ENCODE data around the gene PIK3R6.

The PIK3R6 gene

DNA sequence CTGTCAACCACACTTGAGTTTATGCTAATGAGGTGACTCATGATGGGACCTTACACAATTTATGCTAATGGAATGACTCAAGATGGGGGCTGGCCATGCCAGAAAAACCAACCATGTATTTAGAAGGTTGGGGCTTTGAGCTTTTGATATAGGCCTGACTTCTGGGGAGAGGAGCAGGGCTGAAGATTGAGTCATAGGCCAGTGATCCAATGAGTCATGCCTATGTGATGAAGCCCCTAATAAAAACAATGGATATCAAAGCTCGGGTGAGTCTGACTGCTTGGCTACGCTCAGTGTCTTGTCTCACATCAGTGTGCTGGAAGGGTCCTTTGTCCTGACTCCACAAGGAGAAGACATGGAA, 75.6 kb downstream of the PIK3R6 start:
- no peak for DNase-seq

DNA sequence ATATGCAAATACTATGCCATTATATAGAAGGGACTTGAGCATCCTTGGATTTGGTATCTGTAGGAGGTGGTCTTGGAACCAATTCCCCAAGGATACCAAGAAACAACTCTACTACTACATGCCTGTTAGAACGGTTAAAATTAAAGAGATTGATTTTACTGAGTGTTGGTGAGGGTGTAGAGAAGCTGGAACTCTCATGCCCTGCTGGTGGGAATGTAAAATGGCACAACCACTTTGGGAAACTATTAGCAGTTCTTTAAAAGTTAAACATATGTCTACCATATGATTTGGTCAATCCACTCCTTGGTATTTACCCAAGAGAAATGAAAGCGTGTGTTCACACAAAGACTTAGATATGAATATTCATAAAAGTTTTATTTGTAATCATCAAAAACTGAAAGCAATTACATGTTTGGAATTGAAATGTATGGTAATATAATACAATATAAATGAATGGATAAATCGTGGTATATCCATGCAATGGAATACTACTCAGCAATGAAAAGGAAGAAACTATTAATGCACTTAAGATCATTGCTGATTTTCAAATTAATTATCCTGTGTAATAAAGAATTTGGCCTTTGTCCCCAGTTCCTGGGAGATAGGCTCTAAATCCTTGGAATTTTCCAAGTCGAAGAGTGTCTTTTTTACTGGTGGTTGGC, 76.1 kb downstream of the PIK3R6 start:
- DNase-seq: no peak

DNA sequence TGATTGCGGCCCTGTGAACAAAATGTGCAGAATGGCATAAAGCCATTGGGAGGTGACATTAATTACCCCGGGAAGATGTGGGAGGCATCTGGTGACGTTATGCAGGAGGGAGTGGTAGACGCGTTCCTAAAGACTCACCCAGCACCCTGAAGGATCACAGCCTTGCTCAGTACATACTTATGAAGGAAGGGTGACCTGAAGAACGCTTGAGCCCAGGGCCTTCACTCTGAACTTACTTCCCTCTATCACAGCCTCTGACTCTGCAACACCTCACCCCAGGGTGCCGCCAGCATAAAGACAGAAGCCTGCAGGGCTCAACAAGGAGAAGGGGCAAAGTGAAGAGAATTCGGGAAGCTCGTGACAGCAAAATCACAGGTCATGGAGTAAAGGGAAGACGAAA, 77.7 kb downstream of the PIK3R6 start:
- no peak for DNase-seq

DNA sequence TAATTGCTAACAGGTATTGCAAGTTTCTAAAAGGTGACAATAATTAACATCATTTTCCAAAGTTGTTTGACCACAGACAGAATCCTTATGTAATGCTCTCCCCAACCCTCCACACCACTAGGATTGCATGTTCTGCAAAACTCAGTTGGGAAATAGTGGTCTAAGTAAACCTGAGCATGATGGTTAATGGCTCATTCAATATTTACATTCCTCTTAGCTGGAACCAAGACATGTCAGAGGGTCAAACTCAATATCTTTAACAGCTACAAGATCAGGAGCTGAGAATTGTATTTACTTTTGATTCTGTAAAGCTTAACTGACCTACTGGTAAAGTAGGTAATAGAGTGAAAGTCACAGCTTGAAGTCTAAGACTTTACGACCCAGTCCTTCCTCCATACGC, 78.5 kb downstream of the PIK3R6 start:
- DNase-seq: no peak

DNA sequence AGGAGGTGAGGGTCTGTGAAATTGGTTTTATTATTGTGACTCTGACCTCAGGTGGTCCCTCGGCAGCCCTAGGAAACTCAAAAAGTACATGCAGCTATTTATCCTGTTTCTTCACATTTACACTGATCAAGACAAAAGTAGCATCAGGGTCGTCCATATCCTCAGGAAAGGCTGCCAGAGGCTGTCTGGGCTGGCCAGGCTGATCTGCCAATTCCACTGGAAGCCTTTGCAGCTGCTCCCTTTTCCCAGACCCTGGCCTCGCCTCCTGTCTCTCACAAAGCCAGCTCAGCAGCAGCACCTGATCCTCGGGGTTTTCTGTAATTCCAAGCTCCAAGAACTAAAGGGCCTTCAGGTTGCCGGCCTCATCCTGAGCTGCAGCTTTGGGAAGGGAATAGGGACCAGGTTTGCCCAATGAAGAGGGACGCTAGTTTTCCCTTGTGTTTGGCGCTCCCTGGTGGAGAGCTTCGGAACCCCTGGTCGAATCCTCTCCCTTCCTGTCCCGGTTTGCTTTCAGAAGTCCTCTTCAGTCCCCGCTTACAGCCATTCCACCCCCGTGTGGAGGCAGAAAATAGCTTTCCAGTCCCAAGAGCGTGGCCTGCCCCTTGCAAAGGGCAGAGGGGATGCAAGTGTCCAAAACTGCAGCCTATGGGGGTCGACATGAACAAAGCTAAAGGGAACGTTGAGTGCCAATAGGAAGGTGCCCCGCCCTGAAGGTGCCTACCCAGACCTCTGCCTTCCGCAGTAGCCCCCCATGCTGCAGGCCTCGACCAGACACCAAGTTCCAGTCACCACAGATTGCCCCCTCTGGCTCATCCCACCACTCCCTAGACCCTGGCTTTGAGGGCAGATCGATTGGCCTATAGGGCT, 81.7 kb downstream of the PIK3R6 start:
- peak; percentile 87 for DNase-seq

DNA sequence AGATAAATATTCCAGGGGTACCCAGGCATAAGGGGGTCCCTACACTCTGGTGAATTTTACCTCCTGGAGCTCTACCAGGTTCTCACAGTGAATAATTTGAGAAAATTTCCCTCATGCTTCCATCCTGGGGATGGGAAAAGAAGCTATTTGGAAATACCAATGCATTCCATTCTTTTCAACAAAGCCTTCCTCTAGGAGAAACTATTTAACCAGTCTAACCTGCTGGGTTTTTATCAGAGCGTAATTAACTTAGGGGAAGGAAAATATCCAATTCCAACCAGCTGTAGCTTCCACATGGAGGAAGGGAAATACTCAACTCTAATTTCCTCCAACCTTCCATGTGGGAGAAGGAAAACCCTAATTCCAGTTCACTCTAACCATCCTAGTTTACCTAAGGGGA, 85.3 kb downstream of the PIK3R6 start:
- no peak for DNase-seq

DNA sequence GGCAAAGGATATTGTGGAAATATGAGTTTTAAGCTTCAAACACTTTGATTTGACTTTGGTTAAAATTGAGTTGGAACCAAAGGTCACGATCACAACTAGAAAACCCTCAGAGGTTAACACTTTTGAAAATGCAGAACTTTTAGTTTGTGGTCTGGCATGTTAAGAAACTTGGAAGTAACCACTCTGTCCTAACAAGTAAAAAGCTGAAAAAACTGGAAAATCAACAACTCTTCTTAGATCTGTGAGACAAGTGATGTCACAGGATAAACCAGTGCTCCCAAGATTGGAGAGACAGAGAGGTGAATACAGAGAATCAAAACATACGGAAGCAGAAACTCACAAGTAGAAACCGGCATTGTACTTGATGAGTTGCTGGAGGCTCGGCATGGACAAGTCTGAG, 85.7 kb downstream of the PIK3R6 start:
- no peak for DNase-seq

DNA sequence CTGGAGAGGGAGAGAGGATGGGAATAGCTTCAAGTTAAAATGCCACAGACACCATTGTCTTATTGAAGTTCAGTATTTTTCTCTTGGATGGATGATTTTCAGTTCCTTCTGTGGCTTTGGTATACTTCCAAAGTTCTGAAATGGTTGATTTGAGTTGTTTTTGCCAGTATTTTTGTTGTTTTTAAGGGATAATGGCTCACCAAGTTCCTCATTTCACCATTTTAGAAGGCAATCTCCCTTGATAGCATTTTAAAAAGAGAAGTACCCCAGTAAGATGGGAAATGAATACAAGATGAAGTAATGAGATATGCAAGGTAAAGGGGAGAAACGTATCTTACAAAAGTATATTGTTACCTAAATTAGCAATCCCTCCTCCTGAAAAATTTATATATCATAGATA, 90.6 kb downstream of the PIK3R6 start:
- no peak for DNase-seq

DNA sequence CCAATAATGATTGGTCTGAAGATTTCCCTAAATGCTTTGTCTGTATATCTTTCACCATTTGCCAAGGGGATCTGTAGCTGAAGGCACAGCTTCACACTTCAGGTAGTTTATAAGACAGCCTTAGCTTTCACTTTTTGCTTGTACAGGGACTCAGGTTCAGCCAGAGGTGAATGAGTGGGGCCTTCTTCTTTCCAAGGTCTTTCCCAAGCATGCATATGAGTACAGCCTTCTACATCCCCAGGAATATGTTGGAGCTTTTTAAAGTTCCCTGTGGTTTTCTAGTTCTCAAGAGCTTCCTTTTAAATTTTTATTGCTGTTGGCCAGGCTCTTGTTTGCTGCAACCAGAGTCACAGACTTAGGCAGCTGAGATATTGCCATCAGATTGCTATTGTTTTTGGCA, 91.2 kb downstream of the PIK3R6 start:
- no peak for DNase-seq

DNA sequence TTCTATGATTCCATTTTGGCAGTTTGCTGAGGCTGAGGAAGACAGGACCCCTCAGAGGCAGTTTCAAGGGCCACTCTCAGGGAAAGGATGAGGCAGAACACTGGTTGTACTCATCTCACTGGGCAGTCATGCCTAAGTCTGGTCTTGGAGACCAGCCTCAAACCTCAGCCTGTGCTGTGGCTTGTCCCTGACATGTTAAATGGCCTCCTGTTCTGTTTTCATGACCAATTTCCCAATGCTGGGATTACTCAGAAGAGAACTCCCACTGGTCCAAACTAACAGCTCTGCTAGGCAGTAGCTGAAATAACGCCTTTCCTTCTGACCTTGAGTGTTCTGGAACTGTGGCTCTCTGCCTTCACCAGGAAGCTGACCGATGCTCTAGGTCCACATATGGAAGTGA, 100.7 kb downstream of the PIK3R6 start:
- DNase-seq: no peak

DNA sequence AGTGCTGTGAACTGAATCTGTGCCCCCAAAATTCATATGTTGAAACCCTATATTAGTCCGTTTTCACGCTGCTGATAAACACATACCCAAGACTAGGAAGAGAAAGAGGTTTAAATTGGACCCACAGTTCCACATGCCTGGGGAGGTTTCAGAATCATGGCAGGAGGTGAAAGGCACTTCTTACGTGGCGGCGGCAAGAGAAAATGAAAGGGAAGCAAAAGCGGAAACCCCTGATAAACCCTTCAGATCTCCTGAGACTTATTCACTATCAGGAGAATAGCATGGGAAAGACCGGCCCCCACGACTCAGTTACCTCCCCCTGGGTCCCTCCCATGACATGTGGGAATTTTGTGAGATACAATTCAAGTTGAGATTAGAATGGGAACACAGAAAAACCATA, 105.5 kb downstream of the PIK3R6 start:
- DNase-seq: no peak

DNA sequence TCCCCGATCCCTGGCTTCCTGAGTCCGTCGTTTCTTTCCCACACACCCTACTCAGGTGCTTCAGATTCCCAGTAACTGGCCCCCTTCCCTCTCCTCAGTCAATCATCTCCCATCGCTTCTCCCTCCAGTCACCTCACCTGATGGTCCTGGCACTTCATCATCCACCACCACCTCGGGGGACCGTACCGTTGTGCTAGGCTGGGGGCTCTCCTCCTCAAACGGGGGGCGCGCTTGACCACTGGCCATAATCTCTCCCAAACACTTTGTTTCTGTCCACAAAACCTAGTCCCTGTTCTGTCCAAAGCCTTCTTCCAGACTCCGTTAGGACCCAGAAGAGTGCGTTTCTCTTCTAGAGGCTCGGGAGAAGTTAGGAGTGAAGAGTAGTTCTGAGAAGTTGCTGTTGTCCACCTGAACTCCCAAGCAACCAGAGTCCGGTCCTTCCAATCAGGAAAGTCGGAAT, 109.3 kb downstream of the PIK3R6 start, which contains the start of gene SPDYE4:
Gene SPDYE4 (minus strand): TSS at position 410 of the 460 bp plus-strand sequence. CDS start 164 bp downstream, at position 246.
- DNase-seq: no peak

DNA sequence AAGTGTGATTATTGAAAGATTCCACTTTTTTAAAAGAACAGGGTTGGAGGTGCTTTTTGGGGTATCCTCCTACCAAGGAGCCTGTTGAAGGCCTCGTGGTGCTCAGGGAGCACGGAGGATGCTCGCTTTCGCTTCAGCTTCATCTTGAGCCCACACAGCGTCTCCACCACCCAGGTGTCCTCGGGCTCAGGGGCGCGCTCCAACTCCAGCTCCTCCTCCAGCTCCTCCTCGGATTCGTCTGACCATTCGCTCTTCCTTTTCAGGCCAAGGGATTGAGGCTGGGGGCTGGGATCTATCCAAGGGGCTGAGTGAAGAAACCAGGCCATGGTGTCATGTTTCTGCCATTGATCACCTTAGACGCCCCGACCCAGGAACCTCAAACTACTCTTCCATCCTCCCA, 110.3 kb downstream of the PIK3R6 start:
- no peak for DNase-seq

DNA sequence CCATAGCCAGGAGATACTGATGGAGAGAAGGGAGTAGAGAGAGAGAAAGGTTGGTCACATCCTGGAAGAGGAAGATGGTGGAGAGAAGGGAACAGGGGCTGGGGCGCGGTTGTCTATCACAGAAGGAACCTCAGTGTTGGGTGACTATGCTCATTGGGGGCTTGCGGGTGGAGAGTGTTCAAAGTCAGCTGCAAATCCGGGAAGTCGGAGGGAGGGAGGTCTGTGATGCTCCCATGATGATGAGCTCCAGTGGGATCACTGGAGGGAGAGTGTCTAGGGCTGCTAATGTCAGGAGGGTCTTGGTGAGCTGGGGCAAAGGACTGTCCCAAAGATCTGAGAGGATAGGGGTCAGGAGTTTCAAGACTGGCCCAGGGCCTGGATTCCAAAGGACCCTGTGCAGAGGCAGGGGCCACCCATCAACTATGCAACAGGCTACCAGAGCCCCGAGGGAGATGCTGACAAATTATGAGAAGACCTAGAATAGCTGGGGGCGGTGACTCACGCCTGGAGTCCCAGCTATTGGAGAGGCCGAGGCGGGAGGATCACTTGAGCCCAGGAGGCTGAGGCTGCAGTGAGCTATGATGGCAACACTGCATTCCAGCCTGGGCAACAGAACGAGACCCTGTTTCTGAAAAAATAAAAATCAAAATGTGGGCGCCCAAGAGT, 111.8 kb downstream of the PIK3R6 start:
- DNase-seq: no peak

DNA sequence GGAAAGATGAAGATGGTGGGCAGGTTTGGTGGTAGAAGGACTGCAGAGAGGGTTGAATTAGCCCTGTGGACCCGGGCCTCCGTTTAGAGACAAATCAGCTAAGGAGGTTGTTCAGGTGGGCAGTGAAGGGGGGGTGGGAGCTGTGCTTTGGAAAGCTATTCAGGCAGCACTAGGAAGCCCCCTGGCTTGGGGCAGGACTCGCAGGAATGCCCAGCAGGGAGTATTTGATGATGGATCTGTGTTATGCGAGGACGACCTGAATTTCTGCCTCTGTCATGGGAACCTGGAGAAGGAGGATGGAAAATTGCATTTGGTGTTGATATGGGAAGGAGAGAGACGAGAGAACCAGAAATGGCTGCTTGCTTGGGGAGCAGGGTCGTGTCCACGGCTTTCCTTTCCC, 112.6 kb downstream of the PIK3R6 start:
- DNase-seq: no peak

DNA sequence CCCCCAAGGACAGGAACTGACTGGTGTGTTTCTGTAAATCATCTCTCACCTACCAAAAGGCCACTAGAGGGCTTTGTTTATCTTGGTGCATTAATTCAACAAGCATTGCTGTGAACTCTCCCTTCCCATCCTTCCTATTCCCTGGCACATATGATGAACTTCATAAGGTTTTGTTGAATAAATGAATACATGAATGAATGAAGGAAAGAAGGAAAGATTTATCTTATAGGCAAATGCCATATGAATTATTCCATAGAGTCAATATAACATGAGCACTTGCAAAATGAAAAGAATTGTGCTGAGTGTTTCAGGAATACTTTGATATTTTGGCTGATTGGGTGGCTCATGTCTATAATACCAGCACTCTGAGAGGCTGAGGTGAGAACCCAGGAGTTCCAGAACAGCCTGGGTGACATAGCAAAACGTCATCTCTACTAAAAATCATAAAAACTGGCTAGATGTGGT, 113.5 kb downstream of the PIK3R6 start:
- DNase-seq: no peak

DNA sequence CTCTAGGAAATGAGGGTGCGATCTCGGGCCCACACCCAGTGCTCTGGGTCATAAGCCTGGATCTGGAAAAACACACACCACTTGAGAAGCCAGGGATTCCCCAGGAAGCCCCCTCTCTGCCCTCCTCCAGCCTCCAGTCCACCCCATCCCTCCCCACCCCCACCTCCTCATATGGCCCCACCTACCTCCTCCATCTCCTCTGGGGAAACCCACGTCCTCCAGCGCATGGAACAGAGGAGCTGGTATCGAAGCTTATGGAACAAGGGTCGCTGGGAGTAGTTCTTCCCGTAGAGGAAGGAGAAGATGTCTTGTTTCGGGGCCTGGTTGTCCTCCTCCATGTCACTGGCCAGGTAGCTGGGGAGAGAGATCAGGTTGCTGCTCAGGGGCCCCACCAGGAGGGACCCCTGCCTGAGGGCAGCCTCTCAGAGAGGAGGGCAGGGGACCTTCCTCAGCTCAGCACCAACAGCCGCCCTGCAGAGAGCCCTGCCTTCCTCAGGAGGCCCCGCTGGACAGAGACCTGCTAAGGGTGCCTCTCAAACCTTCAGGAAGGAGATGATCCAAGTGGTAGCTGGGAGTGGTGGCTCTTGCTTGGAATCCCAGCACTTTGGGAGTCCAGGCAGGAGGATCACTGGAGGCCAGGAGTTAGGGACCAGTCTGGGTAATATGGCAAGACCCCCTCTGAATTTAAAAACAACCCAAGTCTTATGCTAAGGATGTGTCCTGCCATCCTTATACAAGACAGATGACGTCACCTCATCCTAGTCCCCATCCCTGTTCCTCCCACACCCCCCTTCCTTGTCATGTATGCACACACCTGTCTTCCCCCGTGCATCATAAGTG, 114.1 kb downstream of the PIK3R6 start:
- DNase-seq: no peak
